Measurements from ENCODE around the gene CDC42SE2.
"Not testable (repeated sequence)": the region's sequence is repeated elsewhere in the genome, so short reads cannot be mapped to it uniquely, and the experiment has no call there.

- not testable (repeated sequence) for TF ChIP-seq CTCF (conservative IDR thresholded peaks at IDR 0.05; ENCODE audit: low read depth, low read length); ELK1 (IDR thresholded peaks at IDR 0.05; ENCODE audit: borderline replicate concordance, low read depth, low read length); USF2 (IDR thresholded peaks at IDR 0.05; ENCODE audit: low read depth, low read length); BHLHE40 (IDR thresholded peaks at IDR 0.05; ENCODE audit: low read depth, low read length)
These were observed 71.9 kb downstream of the CDC42SE2 start for GRCh38 chr5:131335756-131336155.
